MM.1S (cell line): ENCODE results near the gene KCNJ1.

ENCODE experiments used
- DNase-seq: peaks from one replicate; pipeline ENCODE4 v3.0.0-alpha.2; 2015
- H2AFZ ChIP-seq: fragments of 300-600 bp; sonication (generic); 2 replicates; pipeline ENCODE4 v1.6.0; 2016; ENCODE audit warnings: antibody characterized with exemption, low read length
- H3F3A ChIP-seq: fragments of 300-600 bp; sonication (generic); 2 replicates; pipeline ENCODE4 v1.6.1; 2016; ENCODE audit warnings: mild to moderate bottlenecking, antibody characterized with exemption, low read length, moderate library complexity, mixed read lengths; ENCODE audit not compliant: insufficient read depth
- H3K27ac ChIP-seq: fragments of 300-600 bp; sonication (generic); 2 replicates; pipeline ENCODE4 v1.5.1; 2016; ENCODE audit warnings: mild to moderate bottlenecking, low read length
- H3K27me3 ChIP-seq: fragments of 300-600 bp; sonication (generic); replicated peaks from 2 replicates; pipeline ENCODE4 v1.6.0; 2016; ENCODE audit warnings: low read length; ENCODE audit not compliant: insufficient read depth
- H3K36me3 ChIP-seq: fragments of 300-600 bp; sonication (generic); replicated peaks from 2 replicates; pipeline ENCODE4 v1.6.1; 2016; ENCODE audit warnings: mild to moderate bottlenecking, low read length, mixed read lengths; ENCODE audit not compliant: insufficient read depth
- H3K4me1 ChIP-seq: fragments of 300-600 bp; sonication (generic); 2 replicates; pipeline ENCODE4 v1.6.1; 2016; ENCODE audit warnings: low read length, mixed read lengths
- H3K4me2 ChIP-seq: fragments of 300-600 bp; sonication (generic); 2 replicates; pipeline ENCODE4 v1.6.0; 2016; ENCODE audit warnings: low read depth, low read length
- H3K4me3 ChIP-seq: fragments of 300-600 bp; sonication (generic); 2 replicates; pipeline ENCODE4 v1.5.1; 2016; ENCODE audit warnings: low read length, mixed read lengths
- H3K79me2 ChIP-seq: fragments of 300-600 bp; sonication (generic); 2 replicates; pipeline ENCODE4 v1.6.1; 2016; ENCODE audit warnings: mixed run types, low read length, mixed read lengths
- H3K9ac ChIP-seq: fragments of 300-600 bp; sonication (generic); 2 replicates; pipeline ENCODE4 v1.6.1; 2016; ENCODE audit warnings: low read length, mixed read lengths
- H3K9me2 ChIP-seq: fragments of 300-600 bp; sonication (generic); replicated peaks from 2 replicates; pipeline ENCODE4 v1.6.1; 2016; ENCODE audit warnings: mild to moderate bottlenecking, low read length, mixed read lengths; ENCODE audit not compliant: insufficient read depth
- H3K9me3 ChIP-seq: fragments of 300-600 bp; sonication (generic); replicated peaks from 2 replicates; pipeline ENCODE4 v1.6.1; 2016; ENCODE audit warnings: mild to moderate bottlenecking, low read length, mixed read lengths; ENCODE audit not compliant: insufficient read depth
- H4K20me1 ChIP-seq: fragments of 300-600 bp; sonication (generic); 2 replicates; pipeline ENCODE4 v1.6.1; 2016; ENCODE audit warnings: mild to moderate bottlenecking, low read length, moderate library complexity, mixed read lengths; ENCODE audit not compliant: insufficient read depth
- CTCF ChIP-seq: fragments of 300-600 bp; sonication (generic); IDR thresholded peaks from 2 replicates; pipeline ENCODE4 v1.5.1; 2016; ENCODE audit warnings: antibody characterized with exemption, low read length, mixed read lengths
- EZH2 ChIP-seq: fragments of 300-600 bp; sonication (generic); optimal IDR thresholded peaks from 2 replicates; pipeline ENCODE3; 2017; ENCODE audit warnings: low read depth, mild to moderate bottlenecking, antibody characterized with exemption, low read length, mixed read lengths
- EZH2phosphoT487 ChIP-seq: fragments of 300-600 bp; sonication (generic); IDR thresholded peaks from 2 replicates; pipeline ENCODE4 v1.6.1; 2018; ENCODE audit warnings: antibody characterized with exemption, low read length

KCNJ1 gene

GRCh38 chr11:128819198-128819597 is 47.9 kb downstream of the KCNJ1 start:
- H3K9me3 ChIP-seq: no peaks in the 10 kb centered on the region
- no peaks in the 10 kb centered on the region for H3K36me3 ChIP-seq
- H3K9ac ChIP-seq: no peak overlapping the region
- no peak overlapping the region for H3K27ac ChIP-seq
- no peaks in the 10 kb centered on the region for H3K9me2 ChIP-seq
- no peaks in the 10 kb centered on the region for H4K20me1 ChIP-seq
- H3K27me3 ChIP-seq: no peaks in the 10 kb centered on the region
- no peaks in the 10 kb centered on the region for H3K4me1 ChIP-seq
- TF ChIP-seq EZH2phosphoT487: no peak
- TF ChIP-seq CTCF: no peak
- TF ChIP-seq EZH2: no peak
- DNase-seq: no peak
- H3K79me2 ChIP-seq: peaks cover 8% of the 10 kb centered on the region; the same call in 1 of the 2 replicates
- no peak overlapping the region for H2AFZ ChIP-seq
- no peak overlapping the region for H3K4me2 ChIP-seq
- H3F3A ChIP-seq: no peaks in the 10 kb centered on the region
- no peak overlapping the region for H3K4me3 ChIP-seq

- no peaks in the 10 kb centered on the region for H3K9me2 ChIP-seq
- H3K9ac ChIP-seq: no peak overlapping the region
- no peaks in the 10 kb centered on the region for H3K9me3 ChIP-seq
- no peak overlapping the region for H3K27ac ChIP-seq
- no peak for DNase-seq
- no peak overlapping the region for H3K4me2 ChIP-seq
- no peak overlapping the region for H3K4me3 ChIP-seq
- H2AFZ ChIP-seq: no peak overlapping the region
- peaks cover 37% of the 10 kb centered on the region for H3K79me2 ChIP-seq
- H4K20me1 ChIP-seq: no peaks in the 10 kb centered on the region
- H3K27me3 ChIP-seq: no peaks in the 10 kb centered on the region
- no peaks in the 10 kb centered on the region for H3F3A ChIP-seq
- H3K36me3 ChIP-seq: peaks cover 6% of the 10 kb centered on the region; the same call in 1 of the 2 replicates
- no peak for TF ChIP-seq CTCF
- TF ChIP-seq EZH2: no peak
- no peak for TF ChIP-seq EZH2phosphoT487
- H3K4me1 ChIP-seq: no peaks in the 10 kb centered on the region
These were observed 52.0 kb downstream of the KCNJ1 start for GRCh38 chr11:128814856-128815705.

GRCh38 chr11:128813729-128814128 is 53.4 kb downstream of the KCNJ1 start:
- no peaks in the 10 kb centered on the region for H3K27me3 ChIP-seq
- H2AFZ ChIP-seq: no peak overlapping the region
- H3K9me3 ChIP-seq: no peaks in the 10 kb centered on the region
- peaks cover 6% of the 10 kb centered on the region; the same call in 1 of the 2 replicates for H3K36me3 ChIP-seq
- H3K79me2 ChIP-seq: peaks cover 47% of the 10 kb centered on the region
- H3K4me2 ChIP-seq: no peak overlapping the region
- no peak for DNase-seq
- TF ChIP-seq EZH2phosphoT487 (no peak), EZH2 (no peak), CTCF (no peak)
- no peaks in the 10 kb centered on the region for H3F3A ChIP-seq
- no peaks in the 10 kb centered on the region for H3K9me2 ChIP-seq
- no peaks in the 10 kb centered on the region for H3K4me1 ChIP-seq
- no peak overlapping the region for H3K27ac ChIP-seq
- no peak overlapping the region for H3K9ac ChIP-seq
- H4K20me1 ChIP-seq: no peaks in the 10 kb centered on the region
- no peak overlapping the region for H3K4me3 ChIP-seq
